ENCODE results near the gene TMPRSS15.

The TMPRSS15 gene

DNA sequence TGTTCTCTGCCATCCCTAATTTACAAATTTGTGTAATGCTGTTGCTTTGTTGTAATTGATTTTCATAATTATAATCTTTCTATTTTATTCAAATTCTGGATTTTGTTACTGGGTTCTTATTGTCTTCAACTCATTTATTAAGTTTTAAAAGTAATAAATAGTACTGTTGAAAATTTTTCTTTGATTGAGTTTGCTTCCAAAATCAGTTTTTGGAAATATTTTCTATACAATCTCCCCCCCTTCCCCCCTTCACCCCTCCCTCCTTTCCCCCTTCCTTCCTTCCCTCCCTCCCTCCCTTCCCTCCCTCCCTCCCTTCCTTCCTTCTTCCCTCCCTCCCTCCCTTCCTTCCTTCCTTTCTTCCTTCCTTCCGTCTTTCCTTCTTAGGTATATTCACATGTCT is 6.0 kb upstream of the TMPRSS15 start:
- H4K20me1 ChIP-seq (ENCODE audit: low read depth, low read length) = no peaks in the 10 kb centered on the region
- H3F3A ChIP-seq (ENCODE audit: insufficient read depth) = no peaks in the 10 kb centered on the region
- no peak overlapping the region for H2AFZ ChIP-seq (ENCODE audit: low read depth, low read length, severe bottlenecking)
- H3K27me3 ChIP-seq (ENCODE audit: low read length) = no peaks in the 10 kb centered on the region
- no peak overlapping the region for H3K27ac ChIP-seq (ENCODE audit: low read depth, low read length)
- no peak overlapping the region for H3K4me2 ChIP-seq (ENCODE audit: low read depth, low read length, poor library complexity, severe bottlenecking)
- H3K9me3 ChIP-seq (ENCODE audit: insufficient read depth, low read length) = no peaks in the 10 kb centered on the region
- H3K9me2 ChIP-seq (replicated peaks; ENCODE audit: insufficient read depth, low read length) = no peaks in the 10 kb centered on the region
- TF ChIP-seq EZH2phosphoT487 (conservative IDR thresholded peaks at IDR 0.05; ENCODE audit: low read length) = no peak
- TF ChIP-seq CTCF (IDR thresholded peaks at IDR 0.05; ENCODE audit: insufficient read depth, low read length, poor library complexity, severe bottlenecking) = no peak
- H3K9ac ChIP-seq (ENCODE audit: low read length) = no peak overlapping the region
- no peaks in the 10 kb centered on the region for H3K79me2 ChIP-seq (ENCODE audit: insufficient read depth, low read length)
- no peak overlapping the region for H3K4me3 ChIP-seq (ENCODE audit: insufficient read depth, low read length, poor library complexity, severe bottlenecking)
- no peaks in the 10 kb centered on the region for H3K36me3 ChIP-seq (ENCODE audit: low read length)

- Histone ChIP-seq H4K20me1 (ENCODE audit: low read depth, low read length) (no peaks in the 10 kb centered on the region), H3K27ac (ENCODE audit: low read depth, low read length) (no peak overlapping the region)
- TF ChIP-seq CTCF (IDR thresholded peaks at IDR 0.05; ENCODE audit: insufficient read depth, low read length, poor library complexity, severe bottlenecking) (no peak), EZH2phosphoT487 (conservative IDR thresholded peaks at IDR 0.05; ENCODE audit: low read length) (no peak)
Observed at GRCh38 chr21:18398843-18399242, 4.7 kb downstream of the TMPRSS15 start.

GRCh38 chr21:18387994-18388393 is 15.6 kb downstream of the TMPRSS15 start:
- Histone ChIP-seq H3K9me3 (ENCODE audit: insufficient read depth, low read length) (peaks cover 14% of the 10 kb centered on the region; the same call in 1 of the 2 replicates), H3K79me2 (ENCODE audit: insufficient read depth, low read length) (no peaks in the 10 kb centered on the region), H3K4me3 (ENCODE audit: insufficient read depth, low read length, poor library complexity, severe bottlenecking) (no peak overlapping the region)

More at GRCh38 chr21:18398843-18399242, 4.7 kb downstream of the TMPRSS15 start:
- H3K4me3 ChIP-seq (ENCODE audit: insufficient read depth, low read length, poor library complexity, severe bottlenecking) = no peak overlapping the region
- H3K27me3 ChIP-seq (ENCODE audit: low read length) = no peaks in the 10 kb centered on the region
- H3K9me2 ChIP-seq (replicated peaks; ENCODE audit: insufficient read depth, low read length) = no peaks in the 10 kb centered on the region
- H3K4me2 ChIP-seq (ENCODE audit: low read depth, low read length, poor library complexity, severe bottlenecking) = no peak overlapping the region
- H3K9ac ChIP-seq (ENCODE audit: low read length) = no peak overlapping the region
- H3K9me3 ChIP-seq (ENCODE audit: insufficient read depth, low read length) = no peaks in the 10 kb centered on the region
- H3K36me3 ChIP-seq (ENCODE audit: low read length) = no peaks in the 10 kb centered on the region; the same call in 1 of the 2 replicates
- H3F3A ChIP-seq (ENCODE audit: insufficient read depth) = no peaks in the 10 kb centered on the region
- H3K79me2 ChIP-seq (ENCODE audit: insufficient read depth, low read length) = no peaks in the 10 kb centered on the region
- H2AFZ ChIP-seq (ENCODE audit: low read depth, low read length, severe bottlenecking) = peak overlapping the region; percentile 62

More at GRCh38 chr21:18387994-18388393, 15.6 kb downstream of the TMPRSS15 start:
- Histone ChIP-seq H3K4me2 (ENCODE audit: low read depth, low read length, poor library complexity, severe bottlenecking) (no peak overlapping the region), H4K20me1 (ENCODE audit: low read depth, low read length) (no peaks in the 10 kb centered on the region), H2AFZ (ENCODE audit: low read depth, low read length, severe bottlenecking) (no peak overlapping the region), H3F3A (ENCODE audit: insufficient read depth) (no peaks in the 10 kb centered on the region), H3K9me2 (replicated peaks; ENCODE audit: insufficient read depth, low read length) (no peaks in the 10 kb centered on the region), H3K9ac (ENCODE audit: low read length) (no peak overlapping the region), H3K27ac (ENCODE audit: low read depth, low read length) (no peak overlapping the region), H3K36me3 (ENCODE audit: low read length) (no peaks in the 10 kb centered on the region), H3K27me3 (ENCODE audit: low read length) (no peaks in the 10 kb centered on the region)
- TF ChIP-seq CTCF (IDR thresholded peaks at IDR 0.05; ENCODE audit: insufficient read depth, low read length, poor library complexity, severe bottlenecking) (peak; percentile 31), EZH2phosphoT487 (conservative IDR thresholded peaks at IDR 0.05; ENCODE audit: low read length) (no peak)

Data from SU-DHL-6 (cell line).